Stimulated activated CD8-positive, alpha-beta memory T cell treated with anti-CD3 and anti-CD28 coated beads, Interleukin-12 subunit alpha, Interleukin-12 subunit beta, amount 100 ng/mL, for 4 hours (primary cell): ENCODE measurements around the gene MFSD2A.
"Not testable (repeated sequence)": the region's sequence is repeated elsewhere in the genome, so short reads cannot be mapped to it uniquely, and the experiment has no call there.

Experiments used
- DNase-seq: peaks from one replicate; pipeline ENCODE4 v3.0.0-alpha.2; 2020; ENCODE audit warnings: low read depth

Gene MFSD2A

DNA sequence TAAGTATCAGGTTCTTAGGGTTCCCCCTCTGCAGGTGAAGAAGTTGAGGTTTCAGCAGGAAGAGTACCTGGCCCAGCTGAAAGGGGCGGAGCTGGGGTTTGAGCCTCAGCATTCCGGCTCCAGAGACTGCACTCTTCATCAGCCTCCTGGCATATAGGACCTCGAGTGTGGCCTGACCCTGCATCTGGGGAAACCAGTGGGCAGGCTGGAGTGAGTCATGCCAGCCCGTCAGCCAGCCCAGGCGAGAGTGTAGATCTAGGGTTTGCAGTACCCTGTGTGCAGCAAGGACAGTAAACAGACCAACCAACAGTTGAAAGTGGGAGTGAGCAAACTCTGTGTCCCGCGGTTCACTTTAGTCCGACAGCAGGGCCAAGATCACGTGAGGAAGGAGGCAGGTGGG, 14.1 kb downstream of the MFSD2A start:
- no peak for DNase-seq

DNA sequence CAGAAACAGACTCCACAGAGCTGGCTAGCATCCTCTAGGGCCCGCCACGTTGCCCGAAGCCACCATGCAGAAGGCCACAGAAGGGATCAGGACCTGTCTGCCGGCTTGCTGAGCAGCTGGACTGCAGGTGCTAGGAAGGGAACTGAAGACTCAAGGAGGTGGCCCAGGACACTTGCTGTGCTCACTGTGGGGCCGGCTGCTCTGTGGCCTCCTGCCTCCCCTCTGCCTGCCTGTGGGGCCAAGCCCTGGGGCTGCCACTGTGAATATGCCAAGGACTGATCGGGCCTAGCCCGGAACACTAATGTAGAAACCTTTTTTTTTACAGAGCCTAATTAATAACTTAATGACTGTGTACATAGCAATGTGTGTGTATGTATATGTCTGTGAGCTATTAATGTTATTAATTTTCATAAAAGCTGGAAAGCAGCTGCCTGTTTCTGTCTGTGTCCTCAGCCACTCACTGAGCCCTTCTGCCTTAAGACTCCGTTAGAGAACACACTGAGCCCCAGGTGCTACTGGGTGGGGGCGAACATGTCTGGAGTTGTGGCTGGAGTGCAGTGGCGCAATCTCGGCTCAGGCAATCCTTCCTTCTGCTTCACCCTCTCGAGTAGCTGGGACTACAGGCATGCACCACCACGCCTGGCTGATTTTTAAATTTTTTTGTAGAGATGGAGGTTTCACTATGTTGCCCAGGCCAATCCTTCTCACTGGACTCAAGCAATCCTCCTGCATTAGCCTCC, 14.8 kb downstream of the MFSD2A start:
- DNase-seq, result no peak

DNA sequence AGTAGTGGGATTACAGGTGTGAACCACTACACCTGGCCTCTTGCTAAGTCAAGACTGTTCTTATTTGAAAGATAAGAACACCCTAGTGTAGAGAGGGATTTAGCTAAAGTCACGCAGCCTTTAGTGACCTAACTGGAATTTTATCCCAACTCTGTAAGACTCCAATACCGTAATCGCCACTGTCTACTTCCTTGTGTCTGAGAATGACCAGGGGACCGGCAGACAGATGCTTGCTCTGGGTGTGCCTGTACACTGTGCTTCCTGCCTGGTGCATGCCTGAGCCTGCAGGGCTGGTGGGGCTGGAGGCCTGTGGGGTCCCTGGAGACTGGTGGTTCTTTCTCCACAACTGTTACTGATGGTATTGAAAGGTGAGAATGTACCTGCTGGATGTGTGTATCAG, 15.3 kb downstream of the MFSD2A start:
- DNase-seq, result no peak

- DNase-seq, result no peak
These were observed 16.2 kb downstream of the MFSD2A start for GRCh38 chr1:39971138-39971537.

DNA sequence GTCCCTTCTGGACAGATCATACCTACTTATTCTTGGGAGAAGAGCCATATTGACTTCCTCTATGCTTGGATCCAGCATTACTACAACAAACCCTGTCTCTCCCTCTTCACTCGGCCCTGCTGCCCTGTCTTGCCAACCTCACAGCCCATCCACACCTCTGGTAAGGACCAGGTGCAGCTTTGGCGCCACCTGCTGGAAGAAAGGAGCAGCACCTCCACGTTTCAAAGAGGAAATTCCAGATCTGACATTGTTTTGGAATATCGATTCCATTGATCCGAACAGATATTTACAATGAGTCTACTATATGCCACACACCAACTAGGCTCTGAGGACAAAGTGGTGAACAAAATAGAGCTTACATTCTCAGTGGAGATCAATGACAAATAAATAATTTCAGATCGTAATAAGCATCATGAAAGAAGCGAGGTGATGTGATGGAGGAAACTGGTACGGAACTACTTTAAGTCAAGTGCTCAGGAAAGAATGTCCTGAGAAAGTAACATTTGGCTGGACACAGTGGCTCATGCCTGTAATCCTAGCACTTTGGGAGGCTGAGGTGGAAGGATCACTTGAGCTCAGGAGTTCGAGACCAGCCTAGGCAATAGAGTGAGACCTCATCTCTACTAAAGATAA, 18.7 kb downstream of the MFSD2A start:
- DNase-seq, result peak; percentile 37

DNA sequence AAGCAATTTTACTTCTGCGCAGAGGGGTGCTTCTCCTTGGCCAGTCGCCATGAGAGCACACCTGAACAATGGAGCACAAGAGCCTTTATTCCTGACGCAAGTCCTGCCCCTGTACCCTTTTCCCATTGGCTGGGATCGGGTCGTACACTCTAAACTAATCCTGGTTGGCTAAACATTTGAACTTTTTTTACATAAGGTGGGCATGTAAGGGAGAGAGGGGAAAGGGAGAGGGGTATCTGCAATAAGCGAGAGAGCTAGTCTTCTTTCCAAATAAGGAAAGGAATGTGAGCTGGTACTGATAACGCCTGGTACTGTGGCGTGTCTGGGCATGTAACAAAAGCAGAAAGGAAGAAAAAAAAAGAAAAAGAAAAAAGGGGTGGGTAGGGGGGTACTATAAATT, 21.8 kb downstream of the MFSD2A start:
- DNase-seq, result no peak

- no peak for DNase-seq
These were observed 22.3 kb downstream of the MFSD2A start for GRCh38 chr1:39977202-39977601.

DNA sequence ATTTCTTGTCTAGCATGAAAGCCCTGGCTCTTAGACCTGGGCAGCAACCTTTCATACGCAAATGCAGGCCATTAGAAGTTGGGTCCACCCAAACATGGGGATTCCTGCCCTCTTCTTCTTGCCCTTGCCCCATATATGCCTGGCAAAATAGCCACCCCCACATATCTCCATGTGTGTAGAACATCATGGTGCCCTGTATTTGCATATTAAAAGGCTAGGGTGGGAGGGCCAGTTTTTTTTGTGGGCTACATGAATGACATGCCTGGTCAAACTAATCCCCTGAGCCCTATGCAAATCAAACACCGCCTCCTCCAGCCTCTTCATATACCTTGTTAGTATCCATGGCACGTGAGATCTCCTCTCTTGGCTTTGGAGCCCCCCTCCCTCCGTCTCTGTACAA, 24.7 kb downstream of the MFSD2A start:
- DNase-seq, result no peak

GRCh38 chr1:39980555-39981313, 25.8 kb downstream of the MFSD2A start:
- DNase-seq, result no peak

DNA sequence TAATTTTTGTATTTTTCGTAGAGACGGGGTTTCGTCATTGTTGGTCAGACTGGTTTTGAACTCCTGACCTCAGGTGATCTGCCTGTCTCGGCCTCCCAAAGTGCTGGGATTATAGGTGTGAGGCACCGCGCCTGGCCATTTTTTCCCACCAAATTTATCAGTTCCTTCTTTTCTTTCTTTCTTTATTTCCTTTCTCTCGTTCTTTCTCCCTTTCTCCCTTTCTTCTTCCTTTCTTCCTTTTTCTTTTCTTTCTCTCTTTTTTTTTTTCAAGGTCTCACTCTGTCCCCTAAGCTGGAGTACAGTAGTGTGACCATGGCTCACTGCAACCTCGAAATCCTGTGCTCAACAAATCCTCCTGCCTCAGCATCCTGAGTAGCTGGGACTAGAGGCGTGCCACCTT, 26.4 kb downstream of the MFSD2A start:
- DNase-seq, result no peak

DNA sequence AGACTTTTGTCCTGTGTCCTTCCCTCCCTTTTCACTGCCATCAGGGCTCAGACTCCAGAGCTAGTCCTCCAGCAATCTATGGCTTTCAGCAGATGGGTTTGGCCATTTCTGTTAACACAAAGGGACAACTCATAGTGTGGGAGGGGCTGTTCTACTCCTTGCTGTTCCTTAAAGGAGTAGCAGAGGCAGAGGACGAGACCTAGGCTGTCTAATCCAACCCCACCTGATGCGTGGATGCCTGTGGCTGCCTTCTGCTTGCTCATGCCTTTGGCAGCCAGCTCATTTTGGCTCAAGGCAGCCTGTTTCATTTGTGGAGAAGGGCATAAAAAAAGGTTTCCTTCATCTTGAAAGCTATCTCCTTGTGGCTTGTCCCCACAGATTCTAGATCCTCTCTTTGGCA, 27.0 kb downstream of the MFSD2A start:
- no peak for DNase-seq

- DNase-seq, result not testable (repeated sequence)
These were observed 29.5 kb downstream of the MFSD2A start for GRCh38 chr1:39984480-39984879.

DNA sequence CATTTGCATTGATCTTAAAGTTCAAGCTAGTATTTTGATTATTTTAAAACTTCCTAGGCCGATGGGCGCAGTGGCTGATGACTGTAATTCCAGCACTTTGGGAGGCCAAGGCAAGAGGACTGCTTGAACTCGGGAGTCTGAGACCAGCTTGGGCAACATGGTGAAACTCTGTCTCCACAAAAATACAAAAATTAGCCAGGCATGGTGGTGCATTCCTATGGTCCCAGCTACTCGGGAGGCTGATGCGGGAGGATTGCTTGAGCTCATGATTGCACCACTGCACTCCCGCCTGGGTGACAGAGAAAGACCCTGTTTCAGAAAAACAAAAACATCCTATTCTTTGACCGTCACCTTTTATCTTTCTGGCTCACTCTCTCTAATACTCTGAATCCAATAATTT, 30.0 kb downstream of the MFSD2A start:
- DNase-seq, result no peak

DNA sequence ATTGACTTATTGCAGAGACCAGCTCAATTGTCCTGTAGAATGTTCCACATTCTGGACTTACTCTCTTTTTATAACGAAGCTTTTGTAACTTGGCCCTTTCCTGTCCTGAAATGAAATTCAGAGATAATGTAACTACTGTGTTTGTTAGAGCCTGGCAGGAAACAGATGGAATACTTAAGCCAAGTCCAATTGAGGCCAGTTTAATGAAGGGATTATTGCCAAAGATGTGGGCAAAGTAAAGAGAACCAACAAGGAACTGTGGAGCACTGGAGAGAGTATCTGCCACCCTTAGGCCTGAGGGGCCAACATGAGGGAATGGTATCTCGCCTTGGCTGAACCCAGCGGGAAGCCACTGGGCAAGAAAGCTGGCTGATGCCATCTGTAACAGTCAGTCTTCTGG, 32.9 kb downstream of the MFSD2A start:
- DNase-seq, result no peak

- no peak for DNase-seq
These were observed 33.8 kb downstream of the MFSD2A start for GRCh38 chr1:39988618-39989343.

DNA sequence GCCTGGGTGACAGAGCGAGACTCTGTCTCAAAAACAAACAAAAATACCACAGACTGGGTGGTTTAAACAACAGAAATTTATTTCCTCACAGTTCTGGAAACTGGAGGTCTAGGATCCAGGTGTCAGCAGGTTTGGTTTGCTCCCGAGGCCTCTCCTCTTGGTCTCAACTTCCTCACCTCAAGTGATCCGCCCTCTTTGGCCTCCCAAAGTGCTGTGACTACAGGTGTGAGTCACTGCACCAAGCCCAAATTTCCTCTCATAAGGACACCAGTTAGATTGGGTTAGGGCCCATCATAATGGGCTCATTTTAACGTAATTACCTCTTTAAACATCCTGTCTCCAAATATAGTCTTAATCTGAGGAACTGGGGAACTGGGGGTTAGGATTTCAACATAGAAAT, 35.5 kb downstream of the MFSD2A start:
- DNase-seq, result no peak

DNA sequence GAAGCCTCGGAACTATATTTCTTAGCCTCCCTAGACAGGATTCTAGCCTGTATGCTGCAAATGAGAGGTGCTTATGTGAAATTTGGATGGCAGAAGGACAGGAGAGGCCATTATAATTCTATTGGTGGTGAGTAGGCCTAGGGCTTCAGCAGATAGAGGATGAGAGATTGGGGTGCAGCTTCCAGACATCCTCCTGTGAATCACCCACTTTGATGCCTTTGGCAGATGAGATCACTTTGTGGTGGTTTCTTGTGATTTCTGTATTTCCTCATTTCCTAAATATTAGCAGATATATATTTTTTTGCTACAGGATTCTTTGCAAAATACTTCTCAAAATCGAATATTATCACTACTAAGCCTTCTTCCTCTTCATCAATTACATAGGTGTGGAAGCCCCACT, 37.3 kb downstream of the MFSD2A start:
- no peak for DNase-seq

GRCh38 chr1:39992888-39993287, 37.9 kb downstream of the MFSD2A start:
- DNase-seq, result no peak

- no peak for DNase-seq
These were observed 41.0 kb downstream of the MFSD2A start for GRCh38 chr1:39995973-39996393.

- no peak for DNase-seq
These were observed 41.6 kb downstream of the MFSD2A start for GRCh38 chr1:39996396-39997004.

DNA sequence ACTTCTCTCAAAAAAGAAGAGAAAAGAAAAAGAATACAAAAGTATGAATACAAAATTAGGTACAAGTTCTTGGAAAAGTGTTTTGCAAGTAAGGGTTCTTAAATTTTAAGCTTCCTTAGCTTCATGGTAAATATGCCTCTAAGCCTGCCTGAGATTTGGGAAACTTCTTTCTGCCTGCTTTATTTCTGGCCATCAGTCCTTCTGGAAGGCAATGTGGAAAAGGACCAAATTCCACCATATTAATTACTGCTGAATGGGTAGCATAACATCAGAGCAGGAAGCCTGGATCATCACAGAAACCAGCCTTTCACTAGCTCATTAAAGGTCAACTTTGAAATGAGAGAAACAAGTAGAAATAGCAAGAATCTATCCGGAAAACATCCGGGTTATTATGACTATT, 46.5 kb downstream of the MFSD2A start:
- no peak for DNase-seq
